ENCODE measurements around the gene PRADC1.
A peak's percentile ranks its signal among the peaks of the same experiment; 100 is the strongest.
"Not testable (repeated sequence)": the region's sequence is repeated elsewhere in the genome, so short reads cannot be mapped to it uniquely, and the experiment has no call there.

The PRADC1 gene

DNA sequence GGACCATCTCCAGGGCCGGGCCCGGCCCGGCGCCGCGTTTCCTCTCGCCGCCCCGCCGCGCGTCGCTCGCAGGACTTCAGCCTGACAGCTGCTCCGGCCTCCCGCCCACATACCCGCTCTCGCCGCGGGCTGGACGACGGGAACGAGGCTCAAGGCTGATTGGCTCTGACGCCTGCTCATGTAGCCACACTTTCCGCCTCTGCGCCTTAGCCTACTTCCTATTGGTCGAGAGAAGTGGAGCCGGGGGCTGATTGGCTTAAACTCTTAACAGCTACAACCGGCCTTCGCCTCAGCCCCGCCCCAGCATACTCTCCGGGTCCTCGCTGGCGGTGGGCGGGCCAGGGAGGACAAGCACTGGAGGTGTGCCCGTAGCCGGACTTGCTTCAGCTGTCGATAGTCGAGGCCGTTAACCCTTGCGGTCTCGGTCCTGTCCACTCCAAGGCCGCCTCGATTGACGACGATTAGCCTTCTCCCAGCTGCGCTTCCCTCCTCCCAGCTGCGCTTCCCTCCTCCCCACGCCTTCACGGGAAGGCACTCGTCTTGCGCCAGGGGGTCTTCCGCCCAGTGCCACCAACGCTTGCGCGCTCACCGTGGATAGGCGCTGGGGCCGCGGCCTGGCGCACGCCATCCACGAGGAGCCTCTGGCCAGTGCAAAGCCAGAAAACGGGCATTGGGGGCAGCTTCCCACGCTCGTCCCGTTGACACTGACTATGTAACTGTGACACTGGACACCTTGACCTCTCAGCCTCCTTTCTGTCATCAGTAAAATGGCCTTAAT is at the start of gene PRADC1:
Gene PRADC1 (minus strand): TSS at position 86 of the 778 bp plus-strand sequence. CDS start 79 bp downstream, at position 7.
- peak; percentile 91 for DNase-seq

- DNase-seq = no peak
Measured at GRCh38 chr2:73281244-73281643, 48.2 kb upstream of the PRADC1 start.

DNA sequence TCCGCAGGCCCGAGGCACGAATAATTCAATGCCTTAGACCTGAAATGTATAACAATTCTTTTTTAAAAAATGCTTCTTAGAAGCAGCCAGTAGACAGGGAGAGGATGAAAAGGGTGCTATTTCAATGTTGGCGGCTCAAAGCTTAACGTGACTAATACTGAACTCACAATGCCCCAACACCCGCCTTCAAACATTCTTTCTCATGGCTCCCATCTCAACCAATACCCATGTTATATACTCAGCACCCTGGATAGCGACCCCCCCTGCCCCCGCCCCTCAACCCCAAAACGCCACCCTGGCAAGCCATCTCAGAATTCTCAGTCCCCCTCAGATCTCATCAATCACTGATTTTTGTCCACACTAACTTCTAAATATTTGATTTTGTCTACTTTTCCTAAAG is 46.8 kb upstream of the PRADC1 start:
- no peak for DNase-seq

- no peak for DNase-seq
Measured at GRCh38 chr2:73272270-73272669, 39.2 kb upstream of the PRADC1 start.

- no peak for DNase-seq
Measured at GRCh38 chr2:73269686-73270465, 36.8 kb upstream of the PRADC1 start.

- DNase-seq = peak; percentile 71
Measured at GRCh38 chr2:73268830-73269685, 36.0 kb upstream of the PRADC1 start.

DNA sequence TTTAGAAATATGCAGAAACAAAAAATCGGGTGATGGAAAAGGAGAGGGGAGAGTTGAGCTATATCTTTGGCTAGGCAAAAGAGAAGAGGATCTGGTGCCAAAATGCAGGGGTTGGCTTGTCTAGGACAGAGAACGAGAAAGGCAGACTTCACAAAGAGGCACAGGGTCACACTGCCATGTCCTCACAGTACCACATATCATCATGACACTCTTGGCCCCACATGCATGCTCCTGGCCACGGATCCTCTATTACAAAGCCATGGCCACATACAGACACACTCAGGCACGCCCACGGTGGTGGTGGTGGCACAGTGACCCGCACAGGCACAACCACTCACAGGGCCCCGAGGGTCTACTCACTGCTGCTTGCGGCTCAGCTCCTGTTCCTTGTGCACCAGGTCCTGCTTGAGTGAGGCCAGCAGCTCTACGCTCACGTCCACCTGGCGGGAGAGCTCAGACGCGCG is 35.4 kb upstream of the PRADC1 start:
- DNase-seq = no peak

DNA sequence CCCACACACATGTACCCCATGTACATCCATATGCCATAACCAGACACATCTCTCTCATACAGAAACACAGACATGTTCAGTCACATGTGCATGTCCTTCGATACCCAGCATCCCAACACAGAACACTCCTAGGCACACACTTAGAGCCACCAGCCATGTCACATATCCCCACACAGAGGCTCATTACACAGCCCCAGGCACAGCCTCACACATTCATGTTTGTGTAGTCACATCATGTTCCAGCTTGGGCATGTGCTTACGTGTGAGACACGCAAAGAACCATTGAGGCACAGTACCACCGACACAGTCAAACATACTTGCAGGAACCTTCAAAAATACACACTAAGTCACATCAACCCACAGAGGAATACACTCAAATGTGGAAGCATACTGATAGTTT is 34.0 kb upstream of the PRADC1 start:
- no peak for DNase-seq

- DNase-seq = no peak
Measured at GRCh38 chr2:73266061-73266901, 33.2 kb upstream of the PRADC1 start.

GRCh38 chr2:73265298-73266060 is 32.4 kb upstream of the PRADC1 start:
- DNase-seq = no peak

DNA sequence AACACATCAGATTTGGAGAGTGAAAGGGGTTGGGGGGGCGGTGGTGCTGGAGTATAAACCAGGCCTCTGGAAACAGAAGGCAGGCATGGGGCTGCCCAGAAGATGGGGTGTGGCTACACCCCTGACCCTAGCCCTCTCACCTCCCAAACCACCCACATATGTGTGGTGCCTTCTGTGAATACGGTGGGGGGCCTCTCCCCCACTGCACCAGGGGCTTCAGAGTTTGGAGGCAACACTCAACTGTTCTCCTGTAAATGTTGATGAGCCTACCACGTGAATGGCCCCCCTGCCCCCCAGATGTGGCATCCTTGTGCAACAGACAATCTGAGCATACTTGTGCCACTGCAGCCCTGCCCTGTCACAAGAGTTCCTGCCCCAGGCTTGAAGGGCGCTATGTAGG is 31.7 kb upstream of the PRADC1 start:
- DNase-seq = no peak

GRCh38 chr2:73264332-73264606 is 31.2 kb upstream of the PRADC1 start:
- no peak for DNase-seq

DNA sequence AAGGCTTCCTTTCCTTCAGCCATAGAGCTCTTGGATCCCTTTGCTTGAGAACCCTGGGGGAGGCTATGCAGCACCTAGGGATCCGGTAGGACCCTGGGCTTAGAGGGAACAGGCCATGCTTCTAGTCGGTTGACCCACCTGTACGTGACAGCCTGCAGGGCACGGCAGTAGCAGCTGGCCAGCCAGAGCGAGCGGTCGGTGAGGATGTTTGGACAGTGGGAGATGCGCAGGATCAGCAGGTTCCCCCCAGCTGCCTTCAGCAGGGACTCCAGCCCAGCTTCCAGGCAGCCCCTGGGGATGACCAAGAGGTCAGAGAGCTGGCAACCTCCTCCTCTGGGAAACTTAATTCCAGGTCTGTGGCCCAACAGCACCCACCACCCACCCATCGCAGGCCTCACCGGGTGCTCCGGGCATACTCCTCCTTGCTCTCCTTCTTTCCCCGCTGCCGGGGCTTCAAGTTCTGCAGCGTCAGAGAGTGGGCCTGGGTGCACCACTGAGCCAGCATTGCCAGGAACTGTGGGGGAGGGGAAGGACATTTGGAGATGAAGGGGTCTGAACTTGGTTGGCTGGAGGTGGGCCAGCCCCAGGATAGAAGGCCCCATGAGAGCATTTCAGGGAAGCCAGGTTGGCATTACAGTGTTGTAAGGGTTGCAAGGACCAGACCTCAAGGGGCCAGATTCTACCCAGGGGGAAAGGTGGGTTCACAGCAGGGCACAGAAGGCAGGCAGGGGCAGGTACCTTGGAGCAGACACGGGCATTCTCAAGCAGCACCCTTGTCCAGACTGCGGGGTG is 30.7 kb upstream of the PRADC1 start:
- no peak for DNase-seq

- DNase-seq = not testable (repeated sequence)
Measured at GRCh38 chr2:73262691-73263429, 29.8 kb upstream of the PRADC1 start.

- no peak for DNase-seq
Measured at GRCh38 chr2:73262108-73262651, 29.1 kb upstream of the PRADC1 start.

- DNase-seq = no peak
Measured at GRCh38 chr2:73260338-73260984, 27.4 kb upstream of the PRADC1 start.

GRCh38 chr2:73259704-73260337 is 26.8 kb upstream of the PRADC1 start:
- DNase-seq = no peak

DNA sequence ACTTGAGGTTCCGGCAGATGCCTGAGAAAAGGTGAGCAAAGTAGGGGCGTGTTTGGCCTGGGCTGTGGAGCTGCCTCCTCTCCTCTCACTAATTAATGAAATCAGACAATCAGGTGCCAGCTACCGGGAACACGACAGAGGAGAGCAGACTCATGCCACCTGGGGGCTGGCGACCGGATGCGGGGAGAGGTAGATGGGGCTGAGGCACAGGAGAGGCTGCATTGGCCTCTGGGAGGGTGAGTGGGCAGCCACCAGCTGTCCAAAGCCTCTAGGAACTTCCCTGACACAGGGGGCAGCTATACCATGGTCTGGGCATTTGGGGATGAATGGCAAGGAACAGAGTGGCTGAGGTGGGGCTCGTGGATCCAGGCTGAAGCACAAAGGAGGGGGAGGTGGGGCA is 26.2 kb upstream of the PRADC1 start:
- DNase-seq = no peak

- no peak for DNase-seq
Measured at GRCh38 chr2:73258913-73259215, 25.8 kb upstream of the PRADC1 start.
